SK-N-DZ (cell line): ENCODE results near the gene HOGA1.
"Not testable (repeated sequence)": the region's sequence is repeated elsewhere in the genome, so short reads cannot be mapped to it uniquely, and the experiment has no call there.

Experiments
- DNase-seq: peaks from one replicate; pipeline ENCODE4 v3.0.0-alpha.2; 2015; ENCODE audit warnings: low spot score

HOGA1 gene

GRCh38 chr10:97647556-97647955 is 63.4 kb downstream of the HOGA1 start:
- no peak for DNase-seq

- no peak for DNase-seq
These were observed 64.6 kb downstream of the HOGA1 start for GRCh38 chr10:97648562-97649404.

- not testable (repeated sequence) for DNase-seq
These were observed 65.2 kb downstream of the HOGA1 start for GRCh38 chr10:97649405-97649750.

DNA sequence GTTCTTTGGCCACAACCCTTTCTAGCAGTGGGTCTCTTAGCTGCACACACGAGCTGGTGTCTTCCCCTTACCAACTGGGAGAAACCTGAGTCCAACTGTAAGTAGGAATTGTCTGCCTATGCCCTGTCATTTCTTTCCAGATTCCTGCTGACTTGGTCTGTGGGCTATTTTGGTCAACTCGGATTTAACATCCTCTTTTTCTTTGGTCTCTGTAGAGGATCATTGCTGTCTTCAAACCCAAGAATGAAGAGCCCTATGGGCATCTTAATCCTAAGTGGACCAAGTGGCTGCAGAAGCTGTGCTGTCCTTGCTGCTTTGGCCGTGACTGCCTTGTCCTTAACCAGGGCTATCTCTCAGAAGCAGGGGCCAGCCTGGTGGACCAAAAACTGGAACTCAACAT is 66.5 kb downstream of the HOGA1 start:
- DNase-seq = no peak

DNA sequence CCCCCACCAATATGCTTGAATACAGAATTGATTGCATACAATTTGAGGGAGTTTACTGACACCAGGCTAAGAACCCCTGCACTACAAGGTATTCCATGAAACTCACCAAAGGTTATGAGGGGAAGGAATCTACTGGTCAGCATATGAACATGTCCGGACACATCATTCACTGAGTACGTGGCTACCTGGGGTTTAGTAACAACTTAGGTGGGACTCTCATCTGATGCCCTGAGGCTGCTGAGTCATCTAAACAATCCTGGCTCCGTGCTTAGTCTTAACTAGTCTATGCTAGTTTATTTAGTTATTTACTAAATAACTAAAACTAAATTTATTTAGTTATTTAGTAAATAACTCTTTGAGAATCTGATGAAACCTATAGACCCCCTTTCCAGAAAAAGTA is 67.6 kb downstream of the HOGA1 start:
- DNase-seq = no peak

GRCh38 chr10:97656777-97657176 is 72.6 kb downstream of the HOGA1 start:
- DNase-seq = no peak

GRCh38 chr10:97659589-97659988 is 75.4 kb downstream of the HOGA1 start:
- DNase-seq = peak; percentile 96
